CD4-positive, CD25-positive, alpha-beta regulatory T cell (primary cell): ENCODE measurements around the gene SMIM22. TPM values are rescaled to one million over a fixed set of nuclear protein-coding genes. Genes with fewer than 3 reads are reported as not detected.

Experiments
- ATAC-seq, 2 donors: fragments of 150-1000 bp; cut with Tn5 transposase; one replicate each; pipeline ENCODE4 v1.10.0; 2021; ENCODE audit warnings: low read depth in 2 of 2, moderate number of reproducible peaks in 2 of 2, moderate library complexity in 1 of 2
- DNase-seq, 3 donors: peaks; one replicate each; pipeline versions ENCODE4 v3.0.0 to v3.0.0-alpha.2; 2012 to 2022; ENCODE audit warnings: mixed read lengths in 1 of 3
- H3K27ac ChIP-seq: one replicate; pipeline ENCODE4 v1.7.0; 2013; ENCODE audit warnings: mild to moderate bottlenecking, low read length; ENCODE audit not compliant: insufficient read depth, poor library complexity, severe bottlenecking
- H3K27me3 ChIP-seq: one replicate; pipeline ENCODE4 v1.7.0; 2013; ENCODE audit warnings: low read length; ENCODE audit not compliant: control insufficient read depth, insufficient read depth
- H3K36me3 ChIP-seq: one replicate; pipeline ENCODE4 v1.7.0; 2013; ENCODE audit warnings: mild to moderate bottlenecking, low read length, moderate library complexity; ENCODE audit not compliant: control insufficient read depth, insufficient read depth
- H3K4me1 ChIP-seq: 2 replicates; pipeline ENCODE4 v1.7.0; 2013; ENCODE audit warnings: mild to moderate bottlenecking, low read length; ENCODE audit not compliant: insufficient read depth, control insufficient read depth, poor library complexity, severe bottlenecking
- H3K4me3 ChIP-seq: one replicate; pipeline ENCODE4 v1.7.0; 2013; ENCODE audit warnings: low read depth, mild to moderate bottlenecking, low read length, moderate library complexity
- H3K9me3 ChIP-seq, 2 experiments: 1 replicate in 1 of 2; 2 replicates in 1 of 2; pipeline ENCODE4 v1.7.0; 2013; ENCODE audit warnings: low read length in 2 of 2, mild to moderate bottlenecking in 1 of 2, moderate library complexity in 1 of 2; ENCODE audit not compliant: control insufficient read depth in 2 of 2
- H3K27ac Mint-ChIP-seq, 3 donors: one replicate each; pipeline ENCODE4 v1.8.0; 2020 to 2022; ENCODE audit warnings: mild to moderate bottlenecking in 3 of 3, mixed read lengths in 3 of 3, moderate library complexity in 2 of 3
- H3K27me3 Mint-ChIP-seq: one replicate; pipeline ENCODE4 v1.8.0; 2022; ENCODE audit warnings: mild to moderate bottlenecking, mixed read lengths
- H3K36me3 Mint-ChIP-seq: one replicate; pipeline ENCODE4 v1.8.0; 2020; ENCODE audit warnings: mixed read lengths
- H3K4me1 Mint-ChIP-seq, 4 donors: one replicate each; pipeline ENCODE4 v1.8.0; 2020 to 2022; ENCODE audit warnings: mixed read lengths in 4 of 4, mild to moderate bottlenecking in 1 of 4
- H3K4me3 Mint-ChIP-seq, 4 donors: one replicate each; pipeline ENCODE4 v1.8.0; 2020 to 2022; ENCODE audit warnings: mild to moderate bottlenecking in 4 of 4, mixed read lengths in 4 of 4, moderate library complexity in 3 of 4
- H3K9me3 Mint-ChIP-seq, 7 donors: one replicate each; pipeline ENCODE4 v1.8.0; 2020 to 2022; ENCODE audit warnings: mixed read lengths in 7 of 7, mild to moderate bottlenecking in 3 of 7, moderate library complexity in 2 of 7
- polyA plus RNA-seq, 4 donors: library from polyadenylated mRNA; unstranded; fragments of 300-500 nt; fragmentation: Illumina TruSeq; gene quantifications; one replicate each; pipeline ENCODE4 v1.2.3, GENCODE V29; 2021
- total RNA-seq: library from RNA; stranded (reverse); gene quantifications from one replicate; pipeline ENCODE4 v1.2.3, GENCODE V29; 2022

Gene SMIM22
- total and polyA plus RNA-seq, 5 donors from 2014 or later = not detected

DNA sequence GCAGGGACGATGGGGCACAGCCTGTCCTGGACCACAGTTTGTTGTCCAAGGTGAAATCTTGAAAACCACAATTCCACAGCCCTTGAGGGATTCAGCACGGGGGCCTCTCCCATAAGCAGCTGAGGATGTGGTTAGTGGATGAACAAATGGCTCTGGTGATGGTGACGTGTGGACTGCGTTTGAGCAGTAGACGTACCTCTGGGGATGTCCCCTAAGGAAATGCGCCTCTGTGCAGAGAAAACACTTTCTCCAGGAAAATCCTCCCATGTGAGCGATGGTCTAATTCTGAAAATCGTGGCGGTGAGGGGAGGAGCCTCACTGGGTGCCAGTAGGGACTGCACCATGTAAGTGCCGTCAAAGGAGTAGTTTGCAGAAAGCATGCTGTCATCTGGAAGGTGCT is 4.3 kb upstream of the SMIM22 start:
- Mint-ChIP-seq H3K9me3 (no peaks in the 10 kb centered on the region), H3K27ac (no peak overlapping the region)

GRCh38 chr16:4792951-4793513 is 2.1 kb upstream of the SMIM22 start:
- no peak overlapping the region for H3K27ac Mint-ChIP-seq
- no peak overlapping the region for H3K4me3 ChIP-seq
- ATAC-seq = no peak
- H3K36me3 ChIP-seq = no peaks in the 10 kb centered on the region
- no peak overlapping the region for H3K27ac ChIP-seq
- H3K4me1 Mint-ChIP-seq = no peaks in the 10 kb centered on the region
- H3K36me3 Mint-ChIP-seq = no peaks in the 10 kb centered on the region
- no peaks in the 10 kb centered on the region for H3K27me3 Mint-ChIP-seq
- no peaks in the 10 kb centered on the region for H3K9me3 Mint-ChIP-seq
- no peak for DNase-seq
- no peaks in the 10 kb centered on the region for H3K4me1 ChIP-seq
- H3K4me3 Mint-ChIP-seq = no peak overlapping the region
- H3K27me3 ChIP-seq = no peaks in the 10 kb centered on the region
- no peaks in the 10 kb centered on the region for H3K9me3 ChIP-seq

More for the DNA sequence above, 4.3 kb upstream of the SMIM22 start:
- ATAC-seq (no peak), DNase-seq (no peak)
- H3K4me1 ChIP-seq = no peaks in the 10 kb centered on the region
- H3K27me3 ChIP-seq = no peaks in the 10 kb centered on the region
- no peak overlapping the region for H3K4me3 ChIP-seq
- no peak overlapping the region for H3K27ac ChIP-seq
- no peaks in the 10 kb centered on the region for H3K36me3 ChIP-seq
- no peaks in the 10 kb centered on the region for H3K9me3 ChIP-seq
- H3K4me3 Mint-ChIP-seq = peak overlapping the region in 1 of 4 donors; percentile 15
- H3K4me1 Mint-ChIP-seq = no peaks in the 10 kb centered on the region
- H3K36me3 Mint-ChIP-seq = no peaks in the 10 kb centered on the region
- no peaks in the 10 kb centered on the region for H3K27me3 Mint-ChIP-seq

GRCh38 chr16:4795828-4796572 is 831 bp downstream of the SMIM22 start:
- Histone ChIP-seq H3K36me3 (no peaks in the 10 kb centered on the region), H3K9me3 (no peaks in the 10 kb centered on the region), H3K4me3 (no peak overlapping the region), H3K27ac (no peak overlapping the region), H3K27me3 (no peaks in the 10 kb centered on the region), H3K4me1 (peaks cover under 1% of the 10 kb centered on the region)
- no peaks in the 10 kb centered on the region for H3K9me3 Mint-ChIP-seq
- peaks cover 0 to 7% (median 1%) of the 10 kb centered on the region in 4 donors for H3K4me1 Mint-ChIP-seq
- no peaks in the 10 kb centered on the region for H3K36me3 Mint-ChIP-seq
- peak overlapping the region in 1 of 3 donors; percentile 20 for H3K27ac Mint-ChIP-seq
- no peak overlapping the region for H3K4me3 Mint-ChIP-seq
- no peaks in the 10 kb centered on the region for H3K27me3 Mint-ChIP-seq
- no peak for ATAC-seq
- no peak for DNase-seq

DNA sequence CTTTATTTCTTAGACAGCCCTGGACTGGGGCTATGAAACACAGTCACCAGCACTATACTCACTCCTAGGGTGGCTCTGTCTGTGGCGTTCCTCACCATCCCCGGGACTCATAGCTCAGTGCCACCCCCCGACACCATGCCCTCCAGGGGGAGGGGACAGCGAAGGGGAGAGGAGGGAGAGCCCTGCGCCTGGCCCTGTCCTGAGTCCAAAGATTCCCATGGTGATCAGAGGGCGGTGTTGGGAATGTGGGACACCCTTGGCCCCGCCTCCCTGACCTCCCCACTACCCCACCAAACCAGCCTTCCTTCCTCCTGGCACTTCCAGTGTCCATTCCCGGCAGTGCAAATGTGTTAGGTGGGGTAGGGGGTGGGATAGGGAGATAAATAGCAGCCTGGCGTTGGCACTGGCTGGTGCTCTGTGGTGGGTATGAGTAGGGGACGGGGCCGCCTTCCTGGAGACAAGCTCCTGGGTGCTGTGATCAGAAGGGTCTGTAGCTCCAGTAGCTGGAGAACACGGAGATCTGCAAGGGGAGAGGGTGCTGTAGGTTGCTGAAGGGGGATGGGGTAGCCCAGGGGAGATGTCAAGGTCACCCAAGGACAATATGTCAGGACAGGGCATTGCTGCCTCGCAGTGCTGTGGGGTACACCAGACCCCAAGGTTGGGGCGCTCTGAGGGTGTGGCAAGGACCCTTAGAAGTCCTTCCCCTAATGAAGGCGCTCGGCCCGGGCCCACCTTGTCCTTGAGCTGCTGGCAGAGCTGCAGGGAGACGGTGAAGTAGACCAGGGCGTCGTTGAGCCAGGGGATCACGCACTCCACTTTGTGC is 2.0 kb downstream of the SMIM22 start:
- Histone ChIP-seq H3K36me3 (no peaks in the 10 kb centered on the region), H3K9me3 (no peaks in the 10 kb centered on the region), H3K27me3 (no peaks in the 10 kb centered on the region), H3K27ac (no peak overlapping the region), H3K4me3 (no peak overlapping the region), H3K4me1 (peaks cover 12% of the 10 kb centered on the region)
- H3K27ac Mint-ChIP-seq = no peak overlapping the region
- H3K4me1 Mint-ChIP-seq = peaks cover 0 to 14% (median 1%) of the 10 kb centered on the region in 4 donors
- H3K27me3 Mint-ChIP-seq = no peaks in the 10 kb centered on the region
- no peak overlapping the region for H3K4me3 Mint-ChIP-seq
- ATAC-seq = no peak
- H3K36me3 Mint-ChIP-seq = no peaks in the 10 kb centered on the region
- no peak for DNase-seq
- H3K9me3 Mint-ChIP-seq = no peaks in the 10 kb centered on the region

DNA sequence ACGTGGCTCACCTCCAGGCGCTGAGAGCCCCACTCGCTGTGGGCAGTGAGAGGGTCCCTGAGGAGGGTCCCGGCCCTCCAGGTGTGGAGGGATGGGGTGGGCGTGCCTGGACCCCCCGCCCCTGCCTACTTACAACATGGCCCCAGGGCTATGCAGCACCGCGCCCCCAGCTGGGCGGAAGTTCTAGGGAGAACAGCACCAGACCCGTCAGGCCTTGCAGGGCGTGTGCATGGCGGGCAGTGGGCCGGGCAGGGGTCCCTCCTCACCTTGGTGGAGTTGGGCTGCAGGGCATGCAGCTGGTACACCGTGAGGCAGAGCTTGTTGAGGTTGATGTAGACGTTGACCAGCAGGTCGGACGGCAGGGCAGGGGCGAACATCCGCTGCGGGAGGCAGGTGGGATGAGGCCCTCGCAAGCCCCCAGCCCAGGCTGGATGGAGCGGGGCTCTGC is 2.7 kb downstream of the SMIM22 start:
- Mint-ChIP-seq H3K36me3 (no peaks in the 10 kb centered on the region), H3K9me3 (no peaks in the 10 kb centered on the region), H3K27me3 (no peaks in the 10 kb centered on the region)

GRCh38 chr16:4798456-4798855 is 3.3 kb downstream of the SMIM22 start:
- H3K36me3 Mint-ChIP-seq = no peaks in the 10 kb centered on the region
- H3K4me3 Mint-ChIP-seq = no peak overlapping the region

More for the DNA sequence above, 2.7 kb downstream of the SMIM22 start:
- H3K27ac ChIP-seq = no peak overlapping the region
- H3K36me3 ChIP-seq = no peaks in the 10 kb centered on the region
- H3K9me3 ChIP-seq = no peaks in the 10 kb centered on the region
- Mint-ChIP-seq H3K4me3 (no peak overlapping the region), H3K4me1 (peaks cover 0 to 15% (median 2%) of the 10 kb centered on the region in 4 donors), H3K27ac (no peak overlapping the region)
- H3K27me3 ChIP-seq = no peaks in the 10 kb centered on the region
- H3K4me3 ChIP-seq = no peak overlapping the region
- ATAC-seq (no peak), DNase-seq (no peak)
- H3K4me1 ChIP-seq = peaks cover 15% of the 10 kb centered on the region

DNA sequence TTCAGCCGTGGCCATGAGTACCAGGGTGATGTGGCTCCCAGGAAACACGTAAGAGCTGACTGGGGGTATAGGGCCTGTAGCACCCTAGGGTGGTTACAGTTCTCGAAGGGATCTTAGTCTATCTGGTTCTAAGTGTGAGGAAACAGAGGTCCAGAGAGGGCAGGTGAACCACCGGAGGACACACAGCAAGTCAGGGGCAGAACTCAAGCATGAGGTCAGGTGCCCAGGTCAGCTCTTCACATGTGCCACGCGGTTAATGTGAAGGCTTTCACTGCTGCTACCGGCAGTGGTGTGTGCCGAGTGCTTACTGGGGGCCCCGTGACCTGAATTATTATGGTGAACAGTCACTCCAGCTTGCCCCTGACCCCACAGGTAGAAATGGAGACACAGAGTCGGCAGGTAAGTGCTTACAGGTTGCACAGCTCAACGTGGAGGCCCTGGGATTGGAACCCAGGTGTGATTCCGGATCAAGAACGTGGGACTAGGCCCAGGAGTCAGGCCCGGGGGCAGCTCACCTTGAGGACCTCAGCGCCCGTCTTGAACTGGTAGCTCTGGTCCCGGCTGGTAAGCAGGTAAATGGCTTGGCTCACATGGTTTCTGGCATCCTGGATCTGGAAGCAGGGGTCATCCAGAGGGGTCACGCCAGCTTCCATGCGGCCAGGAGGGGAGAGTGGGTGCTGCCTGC is 4.1 kb downstream of the SMIM22 start:
- Histone ChIP-seq H3K27me3 (no peaks in the 10 kb centered on the region), H3K9me3 (no peaks in the 10 kb centered on the region), H3K27ac (no peak overlapping the region), H3K36me3 (peaks cover 3% of the 10 kb centered on the region), H3K4me1 (peaks cover 21% of the 10 kb centered on the region), H3K4me3 (no peak overlapping the region)
- no peaks in the 10 kb centered on the region for H3K36me3 Mint-ChIP-seq
- peak overlapping the region in 3 of 4 donors; percentile 12 to 21 (median 15) for H3K4me3 Mint-ChIP-seq
- no peak for DNase-seq
- no peaks in the 10 kb centered on the region for H3K9me3 Mint-ChIP-seq
- peak overlapping the region in 1 of 3 donors; percentile 84 for H3K27ac Mint-ChIP-seq
- peaks cover 0 to 26% (median 6%) of the 10 kb centered on the region in 4 donors for H3K4me1 Mint-ChIP-seq
- no peaks in the 10 kb centered on the region for H3K27me3 Mint-ChIP-seq
- ATAC-seq = no peak

More at GRCh38 chr16:4798456-4798855, 3.3 kb downstream of the SMIM22 start:
- Histone ChIP-seq H3K36me3 (no peaks in the 10 kb centered on the region), H3K4me3 (no peak overlapping the region), H3K9me3 (no peaks in the 10 kb centered on the region), H3K27ac (no peak overlapping the region), H3K27me3 (no peaks in the 10 kb centered on the region), H3K4me1 (peaks cover 21% of the 10 kb centered on the region)
- H3K27ac Mint-ChIP-seq = no peak overlapping the region
- peaks cover 0 to 20% (median 5%) of the 10 kb centered on the region in 4 donors for H3K4me1 Mint-ChIP-seq
- DNase-seq (no peak), ATAC-seq (no peak)
- H3K27me3 Mint-ChIP-seq = no peaks in the 10 kb centered on the region
- no peaks in the 10 kb centered on the region for H3K9me3 Mint-ChIP-seq
